CD4-positive, alpha-beta T cell (primary cell): Measurements from ENCODE around the gene INPP5D. TPM values are rescaled to one million over a fixed set of nuclear protein-coding genes. Genes with fewer than 3 reads are reported as not detected.
A peak's percentile ranks its signal among the peaks of the same experiment; 100 is the strongest.
"Not testable (repeated sequence)": the region's sequence is repeated elsewhere in the genome, so short reads cannot be mapped to it uniquely, and the experiment has no call there.

ENCODE experiments used
- ATAC-seq: fragments of 200-7000 bp; cut with Tn5 transposase; one replicate; pipeline ENCODE4 v1.10.0; 2022; ENCODE audit warnings: mild to moderate bottlenecking; ENCODE audit not compliant: poor library complexity
- CTCF ChIA-PET: fragments of 350-600 bp; sonication (Branson Sonifier 250); formaldehyde crosslinking; loops from one replicate; lab custom pipeline; 2021; ENCODE audit warnings: antibody characterized with exemption, inconsistent platforms; lab: Charles Lee
- POLR2A ChIA-PET: fragments of 350-600 bp; sonication (Branson Sonifier 250); formaldehyde crosslinking; loops from one replicate; lab custom pipeline; 2021; ENCODE audit warnings: antibody characterized with exemption, inconsistent platforms; lab: Charles Lee
- DNase-seq, 14 experiments: peaks; one replicate each; pipeline ENCODE4 v3.0.0-alpha.2; 2013 to 2020; ENCODE audit warnings: mixed read lengths in 2 of 14
- H3K27ac ChIP-seq, 2 donors: one replicate each; pipeline versions ENCODE4 v1.5.1 to v1.7.0; 2013; ENCODE audit warnings: low read length in 2 of 2, low read depth in 1 of 2, mild to moderate bottlenecking in 1 of 2
- H3K27me3 ChIP-seq, 2 experiments: 1 replicate in 1 of 2; 2 replicates in 1 of 2; pipeline versions ENCODE4 v1.6.1 to v1.7.0; 2013; ENCODE audit warnings: low read length in 2 of 2, control low read depth in 1 of 2, mild to moderate bottlenecking in 1 of 2, moderate library complexity in 1 of 2; ENCODE audit not compliant: insufficient read depth in 2 of 2, control insufficient read depth in 1 of 2
- H3K36me3 ChIP-seq: one replicate; pipeline ENCODE4 v1.6.1; 2013; ENCODE audit warnings: low read length, control low read depth; ENCODE audit not compliant: insufficient read depth
- H3K4me1 ChIP-seq: one replicate; pipeline ENCODE4 v1.6.1; 2013; ENCODE audit warnings: low read length, control low read depth; ENCODE audit not compliant: insufficient read depth
- H3K4me3 ChIP-seq: one replicate; pipeline ENCODE4 v1.5.1; 2013; ENCODE audit warnings: mild to moderate bottlenecking, low read length, moderate library complexity
- H3K9me3 ChIP-seq, 2 experiments: 1 replicate in 1 of 2; 2 replicates in 1 of 2; pipeline versions ENCODE4 v1.6.1 to v1.7.0; 2013; ENCODE audit warnings: low read length in 2 of 2, mild to moderate bottlenecking in 2 of 2, control low read depth in 1 of 2, moderate library complexity in 1 of 2; ENCODE audit not compliant: control insufficient read depth in 1 of 2, insufficient read depth in 1 of 2
- H3K27ac Mint-ChIP-seq: one replicate; pipeline ENCODE4 v1.8.0; 2020; ENCODE audit warnings: mixed read lengths
- H3K27me3 Mint-ChIP-seq: one replicate; pipeline ENCODE4 v1.8.0; 2021; ENCODE audit warnings: mixed read lengths
- H3K36me3 Mint-ChIP-seq: one replicate; pipeline ENCODE4 v1.8.0; 2021; ENCODE audit warnings: low read depth, mixed read lengths
- H3K4me1 Mint-ChIP-seq: one replicate; pipeline ENCODE4 v1.8.0; 2021; ENCODE audit warnings: low read depth, mixed read lengths
- H3K4me3 Mint-ChIP-seq: one replicate; pipeline ENCODE4 v1.8.0; 2020; ENCODE audit warnings: mild to moderate bottlenecking, mixed read lengths
- H3K9me3 Mint-ChIP-seq: one replicate; pipeline ENCODE4 v1.8.0; 2020; ENCODE audit warnings: mixed read lengths
- intact Hi-C, 2 experiments: fragments of 100-400 bp; cut with DNase I in 1 of 2; cut with micrococcal nuclease in 1 of 2; formaldehyde crosslinking; loops; one replicate each; pipeline versions ENCODE4 v1.15.1 to v1.9.0; 2023 to 2025; cut with DNase I, micrococcal nuclease
- total RNA-seq, 174 experiments: library from RNA in 2 of 174; stranded (reverse) in 2 of 174; gene quantifications; one replicate each; pipeline ENCODE4 v1.2.3 and lab custom pipeline; 2021 to 2026
- TF ChIP-seq, protein P1 (sequence below): fragments of 200-600 bp; IDR thresholded peaks from one replicate; pipeline ENCODE4 v1.8.0; 2022; ENCODE audit warnings: antibody characterized with exemption, mild to moderate bottlenecking

The INPP5D gene
- total RNA-seq, 2 experiments from 2014 or later: 141 to 154 TPM

- H3K27ac ChIP-seq: no peak overlapping the region
- Mint-ChIP-seq H3K27ac (no peak overlapping the region), H3K4me3 (no peak overlapping the region), H3K4me1 (peaks cover 29% of the 10 kb centered on the region), H3K27me3 (no peaks in the 10 kb centered on the region), H3K36me3 (peaks cover 84% of the 10 kb centered on the region), H3K9me3 (no peaks in the 10 kb centered on the region)
- ATAC-seq (no peak), DNase-seq (no peak)
- H3K27me3 ChIP-seq: no peaks in the 10 kb centered on the region
- ChIA-PET CTCF (no interaction called here), POLR2A (no interaction called here)
- intact Hi-C loops: no loop called here
- TF ChIP-seq, protein P1, sequence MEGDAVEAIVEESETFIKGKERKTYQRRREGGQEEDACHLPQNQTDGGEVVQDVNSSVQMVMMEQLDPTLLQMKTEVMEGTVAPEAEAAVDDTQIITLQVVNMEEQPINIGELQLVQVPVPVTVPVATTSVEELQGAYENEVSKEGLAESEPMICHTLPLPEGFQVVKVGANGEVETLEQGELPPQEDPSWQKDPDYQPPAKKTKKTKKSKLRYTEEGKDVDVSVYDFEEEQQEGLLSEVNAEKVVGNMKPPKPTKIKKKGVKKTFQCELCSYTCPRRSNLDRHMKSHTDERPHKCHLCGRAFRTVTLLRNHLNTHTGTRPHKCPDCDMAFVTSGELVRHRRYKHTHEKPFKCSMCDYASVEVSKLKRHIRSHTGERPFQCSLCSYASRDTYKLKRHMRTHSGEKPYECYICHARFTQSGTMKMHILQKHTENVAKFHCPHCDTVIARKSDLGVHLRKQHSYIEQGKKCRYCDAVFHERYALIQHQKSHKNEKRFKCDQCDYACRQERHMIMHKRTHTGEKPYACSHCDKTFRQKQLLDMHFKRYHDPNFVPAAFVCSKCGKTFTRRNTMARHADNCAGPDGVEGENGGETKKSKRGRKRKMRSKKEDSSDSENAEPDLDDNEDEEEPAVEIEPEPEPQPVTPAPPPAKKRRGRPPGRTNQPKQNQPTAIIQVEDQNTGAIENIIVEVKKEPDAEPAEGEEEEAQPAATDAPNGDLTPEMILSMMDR: no peak
- peaks cover 24% of the 10 kb centered on the region for H3K4me1 ChIP-seq
- no peak overlapping the region for H3K4me3 ChIP-seq
- H3K9me3 ChIP-seq: peaks cover 0 to 3% of the 10 kb centered on the region in 2 experiments
- H3K36me3 ChIP-seq: peaks cover 77% of the 10 kb centered on the region
Measured at GRCh38 chr2:233121856-233122255, 61.7 kb downstream of the INPP5D start.

GRCh38 chr2:233122541-233122940 is 62.4 kb downstream of the INPP5D start:
- H3K9me3 ChIP-seq: peaks cover 0 to 3% of the 10 kb centered on the region in 2 experiments
- H3K4me1 ChIP-seq: peaks cover 17% of the 10 kb centered on the region
- ChIA-PET POLR2A (no interaction called here), CTCF (no interaction called here)
- H3K36me3 ChIP-seq: peaks cover 76% of the 10 kb centered on the region
- Mint-ChIP-seq H3K36me3 (peaks cover 86% of the 10 kb centered on the region), H3K4me3 (no peak overlapping the region), H3K27ac (no peak overlapping the region), H3K4me1 (peaks cover 22% of the 10 kb centered on the region), H3K9me3 (no peaks in the 10 kb centered on the region), H3K27me3 (no peaks in the 10 kb centered on the region)
- H3K27ac ChIP-seq: no peak overlapping the region
- no peak overlapping the region for H3K4me3 ChIP-seq
- H3K27me3 ChIP-seq: no peaks in the 10 kb centered on the region
- DNase-seq: no peak
- intact Hi-C loops: no loop called here
- no peak for ATAC-seq
- TF ChIP-seq, protein P1: no peak

GRCh38 chr2:233123576-233123975 is 63.4 kb downstream of the INPP5D start:
- H3K4me1 ChIP-seq, H3K9me3 ChIP-seq, POLR2A ChIA-PET, ATAC-seq, H3K27me3 ChIP-seq, H3K27me3 Mint-ChIP-seq, intact Hi-C loops, H3K4me3 Mint-ChIP-seq, DNase-seq, H3K4me3 ChIP-seq, H3K27ac Mint-ChIP-seq, H3K27ac ChIP-seq, CTCF ChIA-PET, H3K9me3 Mint-ChIP-seq: not testable (repeated sequence)
- H3K36me3 Mint-ChIP-seq: peaks cover 86% of the 10 kb centered on the region
- H3K36me3 ChIP-seq: peaks cover 77% of the 10 kb centered on the region
- H3K4me1 Mint-ChIP-seq: peaks cover 11% of the 10 kb centered on the region

GRCh38 chr2:233124421-233125080 is 64.4 kb downstream of the INPP5D start:
- ATAC-seq (no peak), DNase-seq (no peak)
- peaks cover 0 to 3% of the 10 kb centered on the region in 2 experiments for H3K9me3 ChIP-seq
- Mint-ChIP-seq H3K36me3 (peaks cover 83% of the 10 kb centered on the region), H3K4me3 (no peak overlapping the region), H3K4me1 (peaks cover 7% of the 10 kb centered on the region), H3K9me3 (no peaks in the 10 kb centered on the region), H3K27me3 (no peaks in the 10 kb centered on the region), H3K27ac (peak overlapping the region; percentile 27)
- ChIA-PET CTCF (no interaction called here), POLR2A (no interaction called here)
- peaks cover 82% of the 10 kb centered on the region for H3K36me3 ChIP-seq
- intact Hi-C loops: no loop called here
- H3K4me3 ChIP-seq: no peak overlapping the region
- H3K27ac ChIP-seq: no peak overlapping the region
- TF ChIP-seq, protein P1: no peak
- no peaks in the 10 kb centered on the region for H3K27me3 ChIP-seq
- H3K4me1 ChIP-seq: peaks cover 10% of the 10 kb centered on the region
